HTERT RPE-1 (cell line): ENCODE results near the gene TMEM164.
"Not testable (repeated sequence)": the region's sequence is repeated elsewhere in the genome, so short reads cannot be mapped to it uniquely, and the experiment has no call there.

Experiments
- in situ Hi-C: fragments of 300-500 bp; cut with MboI; formaldehyde crosslinking; loops from 4 replicates; pipeline ENCODE4 v1.14.3; 2020; ENCODE audit warnings: low sequenced_read_pairs

TMEM164 gene

GRCh38 chrX:110002300-110003166, at the start of gene TMEM164:
Gene TMEM164, plus strand, starts transcription at chrX:110003114. Its CDS starts 661 bp downstream, at chrX:110003775.
- in situ Hi-C loops = no loop called here

GRCh38 chrX:109954333-109954732, 48.6 kb upstream of the TMEM164 start:
- in situ Hi-C loops = no loop called here

GRCh38 chrX:109954955-109955354, 48.0 kb upstream of the TMEM164 start:
- in situ Hi-C loops = no loop called here

GRCh38 chrX:109958266-109958665, 44.6 kb upstream of the TMEM164 start:
- in situ Hi-C loops = no loop called here

- in situ Hi-C loops = no loop called here
Measured at GRCh38 chrX:109959356-109959871, 43.5 kb upstream of the TMEM164 start.

- in situ Hi-C loops = no loop called here
Measured at GRCh38 chrX:109964390-109964789, 38.5 kb upstream of the TMEM164 start.

GRCh38 chrX:109966246-109966645, 36.7 kb upstream of the TMEM164 start:
- in situ Hi-C loops = no loop called here

GRCh38 chrX:109967156-109967555, 35.8 kb upstream of the TMEM164 start:
- in situ Hi-C loops = no loop called here

GRCh38 chrX:109970841-109971240, 32.1 kb upstream of the TMEM164 start:
- in situ Hi-C loops = not testable (repeated sequence)

- in situ Hi-C loops = no loop called here
Measured at GRCh38 chrX:109974906-109975655, 27.8 kb upstream of the TMEM164 start.

GRCh38 chrX:109985210-109985609, 17.7 kb upstream of the TMEM164 start:
- in situ Hi-C loops = not testable (repeated sequence)

- in situ Hi-C loops = no loop called here
Measured at GRCh38 chrX:109987884-109988283, 15.0 kb upstream of the TMEM164 start.

GRCh38 chrX:109990582-109991276, 12.2 kb upstream of the TMEM164 start:
- in situ Hi-C loops = no loop called here

GRCh38 chrX:109992203-109992602, 10.7 kb upstream of the TMEM164 start:
- in situ Hi-C loops = no loop called here

GRCh38 chrX:109995155-109995554, 7.8 kb upstream of the TMEM164 start:
- in situ Hi-C loops = no loop called here

GRCh38 chrX:109997786-109998452, 5.0 kb upstream of the TMEM164 start:
- in situ Hi-C loops = no loop called here

- in situ Hi-C loops = no loop called here
Measured at GRCh38 chrX:110000000-110000399, 2.9 kb upstream of the TMEM164 start.

GRCh38 chrX:110000847-110001713, 1.8 kb upstream of the TMEM164 start:
- in situ Hi-C loops = no loop called here

GRCh38 chrX:110001740-110002299, 1.1 kb upstream of the TMEM164 start:
- in situ Hi-C loops = no loop called here
